Stimulated activated effector memory CD8-positive, alpha-beta T cell treated with anti-CD3 and anti-CD28 coated beads, Interleukin-12 subunit alpha, Interleukin-12 subunit beta, amount 100 ng/mL, for 72 hours (primary cell): Measurements from ENCODE around the gene IGF2BP3.

Experiments used
- ATAC-seq: fragments of 150-1000 bp; cut with Tn5 transposase; 2 replicates; pipeline ENCODE4 v1.10.0; 2021
- DNase-seq, 2 donors: peaks; one replicate each; pipeline ENCODE4 v3.0.0; 2021 to 2022; ENCODE audit warnings: low spot score in 2 of 2
- H3K27ac Mint-ChIP-seq: one replicate; pipeline ENCODE4 v1.8.0; 2022; ENCODE audit warnings: mild to moderate bottlenecking, mixed read lengths
- H3K36me3 Mint-ChIP-seq: one replicate; pipeline ENCODE4 v1.8.0; 2022; ENCODE audit warnings: mild to moderate bottlenecking, mixed read lengths
- H3K4me1 Mint-ChIP-seq: one replicate; pipeline ENCODE4 v1.8.0; 2022; ENCODE audit warnings: mixed read lengths
- H3K4me3 Mint-ChIP-seq: one replicate; pipeline ENCODE4 v1.8.0; 2022; ENCODE audit warnings: mild to moderate bottlenecking, mixed read lengths
- H3K9me3 Mint-ChIP-seq: one replicate; pipeline ENCODE4 v1.8.0; 2022; ENCODE audit warnings: mixed read lengths

The IGF2BP3 gene

DNA sequence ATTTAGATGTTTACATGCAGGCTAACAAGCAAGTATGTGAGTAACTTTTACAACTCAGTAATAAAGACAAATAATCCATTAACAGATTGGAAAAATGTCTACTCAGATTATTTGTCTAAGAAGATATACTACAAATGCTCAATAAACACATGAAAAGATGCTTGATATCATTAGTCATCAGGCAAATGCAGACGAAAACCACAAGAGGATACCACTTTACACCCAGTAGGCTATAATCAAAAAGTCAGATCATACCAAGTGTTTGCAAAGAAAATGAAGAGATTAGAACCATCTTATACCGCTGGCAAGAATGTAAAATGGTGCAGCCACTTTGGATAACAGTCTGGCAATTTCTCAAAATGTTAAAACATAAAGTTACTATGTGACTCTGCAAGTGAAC is 87.1 kb downstream of the IGF2BP3 start:
- ATAC-seq (no peak), DNase-seq (no peak)
- no peak overlapping the region for H3K27ac Mint-ChIP-seq
- H3K4me3 Mint-ChIP-seq, result no peak overlapping the region
- no peaks in the 10 kb centered on the region for H3K9me3 Mint-ChIP-seq
- H3K36me3 Mint-ChIP-seq, result no peaks in the 10 kb centered on the region
- peaks cover 5% of the 10 kb centered on the region for H3K4me1 Mint-ChIP-seq

DNA sequence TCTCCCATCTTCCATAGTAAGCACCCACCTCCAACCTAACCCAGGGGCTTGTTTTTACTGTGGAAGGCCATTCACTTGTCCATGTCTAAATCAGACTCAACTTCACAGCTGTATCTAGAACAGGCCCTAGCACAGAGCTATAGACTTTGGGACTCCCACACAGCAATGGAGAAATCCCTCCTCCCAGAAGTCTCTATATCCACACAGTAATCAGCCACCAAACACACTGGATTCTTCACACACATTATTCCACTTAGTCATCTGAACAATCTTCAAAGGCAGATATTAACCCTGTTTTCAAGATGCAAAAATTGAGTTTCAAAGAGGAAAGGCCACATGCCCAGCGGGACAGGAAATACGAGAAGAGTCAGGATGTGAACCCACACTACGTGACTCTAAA is 89.3 kb downstream of the IGF2BP3 start:
- ATAC-seq (no peak), DNase-seq (no peak)
- no peak overlapping the region for H3K4me3 Mint-ChIP-seq
- H3K27ac Mint-ChIP-seq, result no peak overlapping the region
- H3K9me3 Mint-ChIP-seq, result no peaks in the 10 kb centered on the region
- peaks cover 17% of the 10 kb centered on the region for H3K4me1 Mint-ChIP-seq
- no peaks in the 10 kb centered on the region for H3K36me3 Mint-ChIP-seq

DNA sequence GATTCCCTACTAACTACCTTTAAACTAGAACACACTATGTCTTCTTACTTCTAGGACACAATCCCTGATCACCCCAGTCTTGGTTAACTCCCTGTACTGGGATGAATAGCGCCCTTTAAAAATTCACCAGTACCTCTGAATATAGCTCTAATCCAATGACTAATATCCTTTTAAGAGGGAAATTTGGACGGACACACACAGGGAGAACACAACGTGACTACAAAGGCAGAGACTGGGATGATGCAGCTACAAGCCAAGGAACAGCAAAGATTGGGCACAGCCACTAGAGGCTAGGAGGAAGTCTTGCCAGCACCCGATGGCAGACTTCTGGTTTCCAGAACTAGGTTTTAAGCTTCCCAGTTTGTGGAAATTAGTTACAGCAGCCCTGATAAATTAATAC is 89.7 kb downstream of the IGF2BP3 start:
- DNase-seq (no peak), ATAC-seq (no peak)
- Mint-ChIP-seq H3K36me3 (no peaks in the 10 kb centered on the region), H3K4me1 (peaks cover 17% of the 10 kb centered on the region), H3K27ac (no peak overlapping the region), H3K4me3 (no peak overlapping the region), H3K9me3 (no peaks in the 10 kb centered on the region)

DNA sequence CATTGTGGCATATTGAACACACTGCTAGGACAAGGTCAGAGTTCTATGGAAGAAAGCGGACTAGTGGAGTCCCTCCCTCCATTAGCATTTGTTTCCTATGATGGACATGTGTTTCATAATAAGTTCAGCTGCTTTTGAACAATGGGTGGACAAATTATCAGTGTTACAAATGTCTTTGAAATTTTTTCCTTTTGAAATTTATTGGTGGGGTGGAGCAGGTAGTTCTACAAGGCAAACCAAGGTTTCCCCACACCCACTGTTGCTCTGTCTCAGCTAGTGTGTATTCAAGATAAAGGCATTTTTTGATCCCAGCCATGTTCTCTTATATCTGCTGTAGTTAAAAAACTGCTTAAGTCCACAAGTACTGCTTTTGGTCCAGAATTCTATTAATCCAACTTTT is 91.3 kb downstream of the IGF2BP3 start:
- H3K4me3 Mint-ChIP-seq, result no peak overlapping the region
- no peak for ATAC-seq
- DNase-seq, result no peak
- no peaks in the 10 kb centered on the region for H3K9me3 Mint-ChIP-seq
- peaks cover 17% of the 10 kb centered on the region for H3K4me1 Mint-ChIP-seq
- H3K36me3 Mint-ChIP-seq, result no peaks in the 10 kb centered on the region
- H3K27ac Mint-ChIP-seq, result no peak overlapping the region

DNA sequence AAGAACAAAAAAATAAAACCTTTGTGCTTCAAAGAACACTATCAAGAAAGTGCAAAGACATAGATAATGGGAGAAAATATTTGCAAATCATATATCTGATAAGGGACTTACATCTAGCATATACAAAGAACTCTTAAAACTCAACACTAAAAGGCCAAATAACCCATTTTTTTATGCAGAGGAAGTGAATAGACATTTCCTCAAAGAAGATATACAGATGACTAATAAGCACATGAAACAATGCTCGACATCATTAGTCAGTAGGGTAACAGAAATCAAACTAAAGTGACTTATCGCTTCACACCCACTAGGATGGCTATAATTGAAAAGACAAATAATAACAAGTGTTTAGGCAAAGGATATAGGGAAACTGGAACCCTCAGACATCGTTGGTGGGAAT is 93.2 kb downstream of the IGF2BP3 start:
- no peak overlapping the region for H3K4me3 Mint-ChIP-seq
- H3K9me3 Mint-ChIP-seq, result no peaks in the 10 kb centered on the region
- peaks cover 33% of the 10 kb centered on the region for H3K4me1 Mint-ChIP-seq
- peak; percentile 73 for ATAC-seq
- H3K36me3 Mint-ChIP-seq, result peaks cover 7% of the 10 kb centered on the region
- H3K27ac Mint-ChIP-seq, result peak overlapping the region; percentile 33
- no peak for DNase-seq

DNA sequence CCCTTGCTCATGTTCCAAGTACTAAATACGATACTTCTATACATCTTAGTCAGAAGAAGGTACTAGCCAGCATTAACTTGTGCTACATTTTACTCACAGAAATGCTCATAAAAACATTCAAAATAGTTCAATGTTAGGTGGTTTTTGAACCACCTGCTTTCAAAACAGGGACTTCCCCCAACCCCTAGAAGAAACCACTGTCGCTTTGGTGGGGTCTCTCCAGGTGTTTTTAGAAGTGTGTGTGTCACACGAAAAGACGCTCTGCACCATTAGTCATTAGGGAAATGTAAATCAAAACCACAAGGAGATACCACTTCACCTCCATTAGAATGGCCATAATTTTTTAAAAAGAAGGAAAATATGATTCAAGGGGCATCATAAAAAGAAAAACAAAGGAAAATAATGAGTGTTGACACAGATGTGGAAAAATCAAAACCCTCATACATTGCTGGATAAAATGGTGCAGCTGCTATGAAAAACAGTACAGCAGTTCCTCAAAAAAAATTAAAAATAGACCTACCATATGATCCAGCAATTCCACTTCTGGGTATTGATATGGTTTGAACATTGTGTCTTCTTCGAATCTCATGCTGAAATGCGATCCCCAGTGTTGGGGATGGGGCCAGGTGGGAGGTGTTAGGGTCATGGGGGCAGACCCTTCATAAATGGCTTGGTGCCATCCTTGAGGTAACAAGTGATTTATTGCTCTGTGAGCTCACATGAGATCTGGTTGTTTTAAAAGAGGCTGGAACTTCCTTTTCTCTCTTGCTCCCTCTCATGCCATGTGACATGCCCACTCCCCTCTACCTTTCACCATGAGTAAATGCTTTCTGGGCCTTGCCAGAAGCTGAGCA is 96.9 kb downstream of the IGF2BP3 start:
- Mint-ChIP-seq H3K27ac (peak overlapping the region; percentile 89), H3K36me3 (peaks cover 7% of the 10 kb centered on the region), H3K9me3 (no peaks in the 10 kb centered on the region), H3K4me1 (peaks cover 34% of the 10 kb centered on the region), H3K4me3 (no peak overlapping the region)
- DNase-seq (no peak), ATAC-seq (peak; percentile 87)

DNA sequence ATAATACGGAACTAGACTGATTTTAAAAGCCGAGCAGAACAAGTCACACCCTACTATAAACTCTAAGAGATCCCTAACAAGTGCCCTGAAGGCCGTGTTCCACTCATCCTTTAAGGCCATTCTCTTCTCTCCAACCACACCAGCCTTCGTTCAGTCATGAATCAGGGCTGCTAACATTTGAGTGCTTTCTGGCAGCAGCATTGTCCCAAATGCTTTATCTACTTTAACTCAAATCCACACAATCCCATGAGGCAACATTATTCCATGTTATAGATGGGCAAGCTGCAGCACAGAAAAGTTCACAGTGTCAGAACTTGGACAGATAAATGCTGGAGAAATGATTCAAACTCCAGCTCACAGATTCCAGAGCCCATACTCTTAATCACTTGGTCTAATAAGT is 97.7 kb downstream of the IGF2BP3 start:
- no peak overlapping the region for H3K4me3 Mint-ChIP-seq
- no peak for ATAC-seq
- peaks cover 39% of the 10 kb centered on the region for H3K4me1 Mint-ChIP-seq
- no peak overlapping the region for H3K27ac Mint-ChIP-seq
- no peak for DNase-seq
- H3K9me3 Mint-ChIP-seq, result no peaks in the 10 kb centered on the region
- H3K36me3 Mint-ChIP-seq, result peaks cover 7% of the 10 kb centered on the region

DNA sequence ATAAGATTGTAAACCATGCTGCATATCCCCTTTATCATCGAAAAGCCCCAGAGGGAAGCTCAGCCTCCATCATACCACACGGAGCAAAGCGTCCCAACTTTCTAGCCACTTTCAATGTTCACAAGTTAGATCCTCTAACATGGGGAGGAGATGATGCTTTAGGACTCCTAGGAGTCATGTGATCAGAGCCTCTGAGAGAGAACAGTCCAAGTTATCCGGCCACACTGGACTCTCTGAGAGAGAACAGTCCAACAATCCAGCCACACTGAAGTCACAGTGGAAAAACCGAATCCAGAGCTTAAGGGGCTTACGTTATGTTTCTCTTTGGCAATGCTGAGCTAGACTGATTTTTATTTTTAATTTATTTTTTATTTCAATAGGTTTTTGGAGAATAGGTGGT is 98.6 kb downstream of the IGF2BP3 start:
- Mint-ChIP-seq H3K4me3 (no peak overlapping the region), H3K4me1 (peaks cover 29% of the 10 kb centered on the region), H3K27ac (no peak overlapping the region), H3K9me3 (no peaks in the 10 kb centered on the region), H3K36me3 (peaks cover 7% of the 10 kb centered on the region)
- DNase-seq (no peak), ATAC-seq (no peak)

DNA sequence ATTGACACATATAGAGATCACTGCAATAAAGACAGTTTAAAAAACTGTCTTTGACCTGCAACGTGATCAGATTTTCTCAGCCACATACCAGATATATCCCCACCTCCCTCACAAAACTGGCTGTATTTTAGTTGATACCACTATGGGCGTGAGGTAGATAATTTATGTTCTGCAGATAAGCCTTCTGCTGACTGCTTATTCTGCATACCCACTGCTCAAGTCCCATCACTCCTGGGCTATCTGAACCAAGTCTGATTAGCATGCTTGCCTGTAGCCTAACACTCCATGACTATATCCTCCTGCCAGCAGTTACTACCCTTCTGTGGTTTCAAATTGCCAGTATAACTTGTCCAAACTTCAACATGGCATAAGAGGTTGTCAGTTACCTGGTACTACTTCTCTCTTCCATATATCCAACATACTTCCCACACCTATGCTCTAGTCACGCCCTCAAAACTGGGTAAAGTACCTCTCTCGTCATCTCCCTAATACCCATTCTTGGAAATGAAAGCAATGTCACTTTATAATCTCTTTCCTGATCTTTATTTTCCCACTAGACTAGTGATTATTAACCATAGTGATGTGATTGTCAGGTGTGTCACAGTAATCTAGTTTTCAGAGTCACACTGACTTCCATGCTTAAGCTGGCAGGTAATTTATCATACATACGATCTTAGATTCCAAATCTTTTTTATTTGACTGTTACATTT is 100.4 kb downstream of the IGF2BP3 start:
- peaks cover 7% of the 10 kb centered on the region for H3K36me3 Mint-ChIP-seq
- DNase-seq (no peak), ATAC-seq (no peak)
- no peak overlapping the region for H3K4me3 Mint-ChIP-seq
- no peaks in the 10 kb centered on the region for H3K9me3 Mint-ChIP-seq
- H3K4me1 Mint-ChIP-seq, result peaks cover 28% of the 10 kb centered on the region
- no peak overlapping the region for H3K27ac Mint-ChIP-seq

DNA sequence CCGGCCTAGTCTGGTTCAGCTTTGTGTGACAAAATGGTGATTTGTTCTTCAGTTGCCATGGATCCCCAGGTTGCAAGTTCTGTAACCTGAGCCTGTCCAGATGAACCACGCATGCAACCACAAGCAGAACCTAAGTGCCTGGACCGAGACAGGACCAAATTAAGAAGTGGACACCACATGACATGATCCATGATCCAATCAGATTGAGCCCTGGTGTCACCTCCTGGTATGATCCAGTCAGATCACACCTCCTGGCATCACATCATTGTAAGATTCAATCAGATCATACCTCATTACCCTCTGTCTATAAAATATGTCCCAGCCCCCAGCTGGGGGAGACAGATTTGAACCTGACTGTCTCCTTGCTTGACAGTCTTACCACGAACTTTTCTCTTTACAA is 101.2 kb downstream of the IGF2BP3 start:
- Mint-ChIP-seq H3K4me3 (no peak overlapping the region), H3K4me1 (peaks cover 28% of the 10 kb centered on the region), H3K9me3 (no peaks in the 10 kb centered on the region), H3K36me3 (peaks cover 7% of the 10 kb centered on the region), H3K27ac (no peak overlapping the region)
- DNase-seq (no peak), ATAC-seq (no peak)

DNA sequence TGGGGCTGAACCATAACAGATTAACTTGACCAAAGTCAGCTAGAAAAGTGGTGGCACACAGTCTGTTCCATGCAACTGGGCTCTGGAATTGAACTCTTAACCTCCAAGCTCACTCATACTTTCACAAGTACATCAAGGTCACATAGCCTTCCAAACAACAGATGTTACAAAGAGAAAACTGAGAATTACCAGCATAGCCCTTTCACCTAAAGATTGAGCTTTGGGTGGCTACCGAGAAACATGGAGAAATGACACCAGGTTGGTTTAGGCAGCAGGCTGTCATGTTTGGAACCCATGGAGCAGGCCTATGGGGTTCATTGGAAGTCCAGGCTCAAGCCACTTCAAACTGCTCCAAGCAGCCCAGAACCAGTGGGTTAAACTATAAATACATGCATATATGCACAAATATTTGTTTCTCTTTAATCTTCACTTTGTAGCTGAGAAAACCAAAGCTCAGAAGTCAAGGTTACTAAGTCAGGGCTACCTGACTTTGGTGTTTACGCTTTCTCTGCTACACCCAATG is 112.1 kb downstream of the IGF2BP3 start:
- Mint-ChIP-seq H3K4me3 (no peak overlapping the region), H3K9me3 (no peaks in the 10 kb centered on the region), H3K27ac (no peak overlapping the region), H3K36me3 (no peaks in the 10 kb centered on the region), H3K4me1 (peaks cover 15% of the 10 kb centered on the region)
- DNase-seq (no peak), ATAC-seq (no peak)

DNA sequence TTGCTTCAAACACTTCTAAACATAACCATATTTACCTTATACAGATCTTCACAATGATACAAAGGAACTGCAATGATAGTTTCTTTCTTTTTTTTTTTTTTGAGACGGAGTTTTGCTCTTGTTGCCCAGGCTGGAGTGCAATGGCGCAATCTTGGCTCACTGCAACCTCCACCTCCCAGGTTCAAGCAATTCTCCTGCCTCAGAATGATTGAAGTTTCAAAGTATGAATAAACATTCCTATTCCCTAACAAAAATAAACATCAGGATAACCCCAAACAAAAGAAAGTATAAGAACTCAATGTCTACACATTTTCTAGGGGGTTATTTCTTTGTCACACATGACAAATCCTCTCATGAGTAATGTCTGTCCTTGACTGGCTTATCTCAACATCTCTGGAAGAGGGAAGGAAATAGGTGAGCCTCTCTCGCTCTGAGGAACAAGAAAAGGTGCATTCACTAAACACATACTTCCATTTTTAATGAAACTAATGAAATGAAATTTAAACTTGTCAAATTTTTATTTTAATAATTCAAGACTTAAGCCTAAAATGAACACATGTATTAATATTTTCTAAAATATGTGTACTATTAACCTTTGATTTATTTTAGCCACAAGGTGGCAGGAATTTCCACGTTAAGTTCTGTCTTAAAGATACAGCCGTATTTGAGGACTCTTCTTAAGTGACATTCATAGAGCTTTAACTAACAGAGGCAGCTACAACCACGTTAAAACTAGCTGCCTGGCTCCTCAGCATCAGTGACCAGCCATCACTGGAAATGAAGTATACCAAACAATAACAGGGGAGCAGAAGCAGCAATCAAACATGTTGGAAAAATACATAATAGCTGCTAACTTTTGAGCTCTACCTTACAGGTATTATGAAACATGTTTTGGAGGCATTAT is 112.8 kb downstream of the IGF2BP3 start:
- DNase-seq (no peak), ATAC-seq (peak; percentile 35)
- Mint-ChIP-seq H3K9me3 (no peaks in the 10 kb centered on the region), H3K4me3 (peak overlapping the region; percentile 21), H3K27ac (no peak overlapping the region), H3K36me3 (no peaks in the 10 kb centered on the region), H3K4me1 (peaks cover 20% of the 10 kb centered on the region)

DNA sequence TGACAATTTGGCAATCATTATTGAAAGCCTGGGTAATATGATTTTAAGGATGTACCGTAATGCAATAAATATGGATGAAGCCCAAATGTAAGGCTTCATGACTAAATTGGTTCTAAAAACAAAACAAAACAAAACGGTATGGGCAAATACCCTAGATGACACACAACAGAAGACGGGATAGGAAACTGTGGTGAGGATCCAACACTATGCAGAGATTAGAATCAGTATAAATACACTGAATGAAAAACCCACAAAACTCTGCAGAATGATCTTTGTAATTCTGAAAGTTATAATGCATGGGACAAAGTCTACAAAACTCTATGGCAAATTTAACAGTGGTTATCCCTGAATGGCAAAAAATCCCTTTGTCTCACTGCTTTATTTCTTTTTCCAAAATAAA is 113.6 kb downstream of the IGF2BP3 start:
- DNase-seq, result no peak
- Mint-ChIP-seq H3K27ac (no peak overlapping the region), H3K4me3 (peak overlapping the region; percentile 21), H3K9me3 (no peaks in the 10 kb centered on the region), H3K36me3 (no peaks in the 10 kb centered on the region), H3K4me1 (peaks cover 20% of the 10 kb centered on the region)
- ATAC-seq, result peak; percentile 95

DNA sequence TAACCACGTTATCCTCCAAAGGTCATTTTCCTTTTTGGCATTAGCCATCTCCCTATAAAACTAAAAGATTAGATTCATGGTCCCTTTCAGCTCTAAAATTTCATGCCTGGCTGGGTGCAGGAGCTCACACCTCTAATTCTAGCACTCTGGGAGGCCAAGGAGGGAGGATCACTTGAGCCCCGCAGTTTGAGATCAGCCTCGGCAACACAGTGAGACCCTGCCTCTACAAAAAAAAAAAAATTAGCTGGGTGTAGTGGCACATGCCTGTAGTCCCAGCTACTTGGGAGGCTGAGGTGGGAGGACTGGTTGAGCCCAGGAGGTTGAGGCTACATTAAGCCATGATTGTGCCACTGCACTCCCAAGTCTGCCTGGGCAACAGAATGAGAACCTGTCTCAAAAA is 114.1 kb downstream of the IGF2BP3 start:
- Mint-ChIP-seq H3K9me3 (no peaks in the 10 kb centered on the region), H3K27ac (no peak overlapping the region), H3K4me3 (peak overlapping the region; percentile 21), H3K4me1 (peaks cover 20% of the 10 kb centered on the region), H3K36me3 (no peaks in the 10 kb centered on the region)
- ATAC-seq (no peak), DNase-seq (no peak)

DNA sequence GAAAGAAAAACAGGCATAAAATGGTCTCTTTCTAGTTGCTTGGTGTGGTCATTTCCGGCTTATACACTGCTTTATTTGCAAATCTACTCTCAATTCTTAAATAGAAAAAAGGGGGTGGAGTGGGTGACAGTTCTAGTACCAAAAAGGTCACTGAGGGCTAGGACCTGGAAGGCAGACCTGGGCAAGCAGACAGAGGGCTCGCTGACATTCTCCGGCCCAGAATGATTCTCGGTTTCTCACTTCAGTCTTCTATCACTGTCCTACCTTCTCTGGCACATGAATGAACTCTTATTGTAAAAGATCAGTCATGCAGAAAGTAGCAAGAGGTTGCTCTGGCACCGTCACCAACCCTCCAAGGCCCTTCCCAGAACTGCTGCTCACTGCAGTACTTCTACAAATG is 117.1 kb downstream of the IGF2BP3 start:
- no peaks in the 10 kb centered on the region for H3K9me3 Mint-ChIP-seq
- no peak overlapping the region for H3K4me3 Mint-ChIP-seq
- H3K27ac Mint-ChIP-seq, result no peak overlapping the region
- peaks cover 20% of the 10 kb centered on the region for H3K4me1 Mint-ChIP-seq
- peak; percentile 65 for ATAC-seq
- DNase-seq, result no peak
- H3K36me3 Mint-ChIP-seq, result no peaks in the 10 kb centered on the region
